ENCODE measurements around the gene OVCH1. TPM values are rescaled to one million over a fixed set of nuclear protein-coding genes. Genes with fewer than 3 reads are reported as not detected.

OVCH1 gene
- total RNA-seq, 2 experiments from 2014 or later, result not detected

- Histone ChIP-seq H3K27me3 (ENCODE audit: control insufficient read depth in 1 of 2, insufficient read depth in 2 of 2, low read length in 2 of 2) (no peaks in the 10 kb centered on the region), H3K9me3 (ENCODE audit: control insufficient read depth in 1 of 2, insufficient read depth in 1 of 2, low read length in 2 of 2) (no peaks in the 10 kb centered on the region), H3K4me3 (ENCODE audit: low read length) (no peak overlapping the region), H3K4me1 (ENCODE audit: insufficient read depth, low read length) (no peaks in the 10 kb centered on the region), H3K36me3 (ENCODE audit: insufficient read depth, low read length) (no peaks in the 10 kb centered on the region), H3K27ac (ENCODE audit: low read depth in 1 of 2, low read length in 2 of 2) (no peak overlapping the region)
- ATAC-seq (ENCODE audit: poor library complexity) (no peak), DNase-seq (no peak)
- H3K4me1 Mint-ChIP-seq (ENCODE audit: low read depth), result no peaks in the 10 kb centered on the region
- H3K4me3 Mint-ChIP-seq, result no peak overlapping the region
- no peaks in the 10 kb centered on the region for H3K36me3 Mint-ChIP-seq (ENCODE audit: low read depth)
- H3K9me3 Mint-ChIP-seq, result no peaks in the 10 kb centered on the region
- TF ChIP-seq CTCF (IDR thresholded peaks at IDR 0.05), result no peak
- H3K27me3 Mint-ChIP-seq, result peaks cover 25% of the 10 kb centered on the region
- intact Hi-C loops (cut with DNase I, micrococcal nuclease), result loop anchor here in 1 of 2 experiments (5.0 to 10.0 kb wide), 3 partner anchors 44 to 342 kb away; partner anchors contain the start of gene ERGIC2
- no peak overlapping the region for H3K27ac Mint-ChIP-seq
- ChIA-PET CTCF (interaction anchor here (1.7 kb wide), 1 partner anchor 46 kb away, joined by 4 read pairs; the partner anchor contains the start of gene ERGIC2), POLR2A (interaction anchor here (1.0 kb wide), 1 partner anchor 45 kb away, joined by 3 read pairs; the partner anchor contains the start of gene ERGIC2)
These were observed 71.0 kb downstream of the OVCH1 start for GRCh38 chr12:29426498-29426897.

GRCh38 chr12:29425722-29426121 is 71.8 kb downstream of the OVCH1 start:
- POLR2A ChIA-PET, result interaction anchor here (1.0 kb wide), 1 partner anchor 45 kb away, joined by 3 read pairs; the partner anchor contains the start of gene ERGIC2
- no peaks in the 10 kb centered on the region for H3K27me3 ChIP-seq (ENCODE audit: control insufficient read depth in 1 of 2, insufficient read depth in 2 of 2, low read length in 2 of 2)
- intact Hi-C loops (cut with DNase I, micrococcal nuclease), result loop anchor here in 1 of 2 experiments (5.0 to 10.0 kb wide), 3 partner anchors 43 to 341 kb away; partner anchors contain the start of gene ERGIC2
- DNase-seq (no peak), ATAC-seq (ENCODE audit: poor library complexity) (no peak)
- no peaks in the 10 kb centered on the region for H3K4me1 Mint-ChIP-seq (ENCODE audit: low read depth)
- no peak overlapping the region for H3K4me3 ChIP-seq (ENCODE audit: low read length)
- TF ChIP-seq CTCF (IDR thresholded peaks at IDR 0.05), result no peak
- H3K36me3 ChIP-seq (ENCODE audit: insufficient read depth, low read length), result no peaks in the 10 kb centered on the region
- H3K9me3 Mint-ChIP-seq, result no peaks in the 10 kb centered on the region
- no peak overlapping the region for H3K27ac Mint-ChIP-seq
- H3K9me3 ChIP-seq (ENCODE audit: control insufficient read depth in 1 of 2, insufficient read depth in 1 of 2, low read length in 2 of 2), result no peaks in the 10 kb centered on the region
- peaks cover 25% of the 10 kb centered on the region for H3K27me3 Mint-ChIP-seq
- CTCF ChIA-PET, result no interaction called here
- H3K4me1 ChIP-seq (ENCODE audit: insufficient read depth, low read length), result no peaks in the 10 kb centered on the region
- no peaks in the 10 kb centered on the region for H3K36me3 Mint-ChIP-seq (ENCODE audit: low read depth)
- H3K4me3 Mint-ChIP-seq, result no peak overlapping the region
- no peak overlapping the region for H3K27ac ChIP-seq (ENCODE audit: low read depth in 1 of 2, low read length in 2 of 2)

GRCh38 chr12:29416748-29417147 is 80.7 kb downstream of the OVCH1 start:
- Mint-ChIP-seq H3K9me3 (peaks cover 3% of the 10 kb centered on the region), H3K27ac (no peak overlapping the region), H3K4me3 (no peak overlapping the region), H3K4me1 (ENCODE audit: low read depth) (no peaks in the 10 kb centered on the region), H3K36me3 (ENCODE audit: low read depth) (no peaks in the 10 kb centered on the region), H3K27me3 (peaks cover 53% of the 10 kb centered on the region)
- no peak for TF ChIP-seq CTCF (IDR thresholded peaks at IDR 0.05)
- no peaks in the 10 kb centered on the region for H3K9me3 ChIP-seq (ENCODE audit: control insufficient read depth in 1 of 2, insufficient read depth in 1 of 2, low read length in 2 of 2)
- ChIA-PET POLR2A (no interaction called here), CTCF (interaction anchor here (0.7 kb wide), 1 partner anchor 12 kb away, joined by 3 read pairs; no protein-coding TSS in a partner anchor)
- no peaks in the 10 kb centered on the region for H3K4me1 ChIP-seq (ENCODE audit: insufficient read depth, low read length)
- ATAC-seq (ENCODE audit: poor library complexity), result no peak
- H3K27ac ChIP-seq (ENCODE audit: low read depth in 1 of 2, low read length in 2 of 2), result no peak overlapping the region
- no peaks in the 10 kb centered on the region for H3K36me3 ChIP-seq (ENCODE audit: insufficient read depth, low read length)
- peaks cover 0 to 14% of the 10 kb centered on the region in 2 experiments for H3K27me3 ChIP-seq (ENCODE audit: control insufficient read depth in 1 of 2, insufficient read depth in 2 of 2, low read length in 2 of 2)
- no peak overlapping the region for H3K4me3 ChIP-seq (ENCODE audit: low read length)
- intact Hi-C loops (cut with DNase I, micrococcal nuclease), result no loop called here
- no peak for DNase-seq

All from CD4-positive, alpha-beta T cell (primary cell).